Testis (tissue), 2 donors: ENCODE data around the gene SLC35F4.

Source experiments
- CTCF ChIP-seq, 3 experiments: fragments of 450-650 bp in 2 of 3; fragments of 200-600 bp in 1 of 3; sonication (generic) in 1 of 3; IDR thresholded peaks; one replicate each; pipeline ENCODE4 v1.5.1; 2016 to 2019; ENCODE audit warnings: antibody characterized with exemption in 3 of 3, mild to moderate bottlenecking in 2 of 3, moderate library complexity in 1 of 3
- POLR2A ChIP-seq: fragments of 450-650 bp; IDR thresholded peaks from one replicate; pipeline ENCODE4 v1.6.1; 2017; ENCODE audit warnings: antibody characterized with exemption, mild to moderate bottlenecking, moderate library complexity

GRCh38 chr14:57869617-57870016 is 3.7 kb upstream of the SLC35F4 start:
- TF ChIP-seq CTCF (IDR thresholded peaks at IDR 0.05) (no peak), POLR2A (no peak)
